ENCODE results near the gene NRCAM.

- TF ChIP-seq CTCF (IDR thresholded peaks at IDR 0.05) (no peak), POLR2A (IDR thresholded peaks at IDR 0.05) (no peak)
Observed at GRCh38 chr7:108347616-108348015, 108.6 kb downstream of the NRCAM start.

Data from adrenal gland (tissue), 5 donors.